Neuronal stem cell (in vitro differentiated cells): ENCODE results near the gene CD302.

Experiments used
- DNase-seq: peaks from one replicate; pipeline ENCODE4 v3.0.0-alpha.2; 2013; ENCODE audit warnings: low spot score
- H2AFZ ChIP-seq: one replicate; pipeline ENCODE4 v1.6.1; 2013; ENCODE audit warnings: mild to moderate bottlenecking, low read length, inconsistent platforms
- H2AK5ac ChIP-seq: 2 replicates; pipeline ENCODE4 v1.6.1; 2013; ENCODE audit warnings: low read depth, mild to moderate bottlenecking, inconsistent platforms, low read length, moderate library complexity, mixed read lengths
- H2BK120ac ChIP-seq: 2 replicates; pipeline ENCODE4 v1.6.1; 2013; ENCODE audit warnings: low read depth, mild to moderate bottlenecking, inconsistent platforms, low read length, moderate library complexity, mixed read lengths
- H2BK12ac ChIP-seq: one replicate; pipeline ENCODE4 v1.6.1; 2013; ENCODE audit warnings: low read length, inconsistent platforms
- H2BK15ac ChIP-seq: 2 replicates; pipeline ENCODE4 v1.6.1; 2013; ENCODE audit warnings: mild to moderate bottlenecking, low read length, inconsistent platforms, mixed read lengths
- H2BK5ac ChIP-seq: one replicate; pipeline ENCODE4 v1.6.1; 2013; ENCODE audit warnings: inconsistent platforms, mild to moderate bottlenecking, low read length, moderate library complexity
- H3K14ac ChIP-seq: one replicate; pipeline ENCODE4 v1.6.1; 2013; ENCODE audit warnings: low read length, inconsistent platforms
- H3K18ac ChIP-seq: 2 replicates; pipeline ENCODE4 v1.6.1; 2013; ENCODE audit warnings: low read length, inconsistent platforms
- H3K23ac ChIP-seq: 2 replicates; pipeline ENCODE4 v1.6.1; 2013; ENCODE audit warnings: low read depth, mild to moderate bottlenecking, mixed read lengths, low read length, inconsistent platforms; ENCODE audit not compliant: poor library complexity
- H3K27ac ChIP-seq: replicated peaks from 3 replicates; pipeline ENCODE4 v1.5.1; 2013; ENCODE audit warnings: low read length, inconsistent platforms
- H3K27me3 ChIP-seq, 3 experiments: 2 replicates each; pipeline ENCODE4 v1.6.1; 2013; ENCODE audit warnings: low read length in 3 of 3, mild to moderate bottlenecking in 2 of 3, inconsistent platforms in 1 of 3, low read depth in 1 of 3, mixed read lengths in 1 of 3, moderate library complexity in 1 of 3; ENCODE audit not compliant: control insufficient read depth in 3 of 3, insufficient read depth in 3 of 3
- H3K36me3 ChIP-seq, 2 donors: replicated peaks in 1 of 2; 2 replicates each; pipeline ENCODE4 v1.6.1; 2013; ENCODE audit warnings: low read length in 2 of 2; ENCODE audit not compliant: control insufficient read depth in 2 of 2, insufficient read depth in 2 of 2
- H3K4ac ChIP-seq: 2 replicates; pipeline ENCODE4 v1.6.1; 2013; ENCODE audit warnings: inconsistent platforms, mild to moderate bottlenecking, low read length, moderate library complexity
- H3K4me1 ChIP-seq, 2 donors: 1 replicate in 1 of 2; 2 replicates in 1 of 2; pipeline ENCODE4 v1.6.1; 2013; ENCODE audit warnings: low read length in 2 of 2, low read depth in 1 of 2; ENCODE audit not compliant: control insufficient read depth in 2 of 2, insufficient read depth in 1 of 2
- H3K4me2 ChIP-seq: one replicate; pipeline ENCODE4 v1.6.1; 2013; ENCODE audit warnings: mild to moderate bottlenecking, low read length, inconsistent platforms; ENCODE audit not compliant: insufficient read depth, poor library complexity, severe bottlenecking
- H3K4me3 ChIP-seq, 2 donors: 2 replicates each; pipeline ENCODE4 v1.5.1; 2013; ENCODE audit warnings: low read length in 2 of 2, mild to moderate bottlenecking in 2 of 2, inconsistent platforms in 1 of 2, moderate library complexity in 1 of 2
- H3K79me1 ChIP-seq: one replicate; pipeline ENCODE4 v1.6.1; 2013; ENCODE audit warnings: low read depth, mild to moderate bottlenecking, inconsistent platforms, low read length, moderate library complexity
- H3K9ac ChIP-seq: one replicate; pipeline ENCODE4 v1.6.1; 2013; ENCODE audit warnings: mild to moderate bottlenecking, low read depth, low read length, inconsistent platforms; ENCODE audit not compliant: poor library complexity
- H3K9me3 ChIP-seq, 2 donors: replicated peaks in 1 of 2; 2 replicates each; pipeline versions ENCODE3 to v1.6.1; 2013; ENCODE audit warnings: low read length in 2 of 2, mild to moderate bottlenecking in 2 of 2, inconsistent platforms in 1 of 2, low read depth in 1 of 2, mixed read lengths in 1 of 2, moderate library complexity in 1 of 2; ENCODE audit not compliant: control insufficient read depth in 2 of 2, insufficient read depth in 1 of 2
- H4K8ac ChIP-seq: one replicate; pipeline ENCODE4 v1.6.1; 2013; ENCODE audit warnings: low read depth, mild to moderate bottlenecking, inconsistent platforms, low read length, moderate library complexity
- H4K91ac ChIP-seq: one replicate; pipeline ENCODE4 v1.6.1; 2013; ENCODE audit warnings: low read length, low read depth, mild to moderate bottlenecking, inconsistent platforms; ENCODE audit not compliant: poor library complexity
- WGBS, 2 donors: extraction: QIAGEN DNeasy Blood & Tissue Kit; methylation state at CpG; one replicate each; pipeline ENCODE4 v1.1.7; 2013; ENCODE audit warnings: missing lambda C conversion rate in 2 of 2, mixed read lengths in 1 of 2; ENCODE audit not compliant: insufficient read length in 2 of 2, insufficient replicate concordance in 1 of 2; ENCODE audit errors: extremely low coverage in 2 of 2; 5-methylcytosine and 5-hydroxymethylcytosine counted together

The CD302 gene

GRCh38 chr2:159769147-159769546, 28.9 kb downstream of the CD302 start:
- Histone ChIP-seq H2AFZ (no peak overlapping the region), H3K4me2 (no peak overlapping the region), H3K27ac (no peak overlapping the region), H2BK12ac (no peak overlapping the region), H2BK15ac (no peak overlapping the region), H3K23ac (no peak overlapping the region), H4K91ac (no peak overlapping the region), H3K4ac (no peak overlapping the region), H3K27me3 (no peaks in the 10 kb centered on the region), H3K14ac (no peak overlapping the region), H2BK5ac (no peak overlapping the region), H2BK120ac (no peak overlapping the region), H3K9ac (no peak overlapping the region), H3K4me1 (no peaks in the 10 kb centered on the region), H3K36me3 (peaks cover 3 to 97% of the 10 kb centered on the region in 2 donors), H3K18ac (no peak overlapping the region), H4K8ac (no peak overlapping the region), H2AK5ac (no peak overlapping the region), H3K9me3 (no peaks in the 10 kb centered on the region), H3K79me1 (no peaks in the 10 kb centered on the region), H3K4me3 (no peak overlapping the region)
- WGBS, 2 donors, result no CpG with 5 or more reads among the region's 3 CpGs
- DNase-seq, result no peak

GRCh38 chr2:159762075-159762474, 35.9 kb downstream of the CD302 start:
- Histone ChIP-seq H3K18ac (no peak overlapping the region), H2BK15ac (no peak overlapping the region), H2BK12ac (no peak overlapping the region), H3K14ac (no peak overlapping the region), H3K79me1 (no peaks in the 10 kb centered on the region), H2AFZ (no peak overlapping the region), H2AK5ac (no peak overlapping the region), H3K4ac (no peak overlapping the region), H4K91ac (no peak overlapping the region), H3K9ac (no peak overlapping the region), H4K8ac (no peak overlapping the region), H3K27me3 (no peaks in the 10 kb centered on the region), H3K27ac (no peak overlapping the region), H2BK5ac (no peak overlapping the region), H3K23ac (no peak overlapping the region), H3K4me3 (no peak overlapping the region), H3K36me3 (peaks cover 12 to 100% of the 10 kb centered on the region in 2 donors), H3K4me1 (no peaks in the 10 kb centered on the region), H2BK120ac (no peak overlapping the region), H3K9me3 (no peaks in the 10 kb centered on the region), H3K4me2 (no peak overlapping the region)
- WGBS, 2 donors, result no CpG with 5 or more reads among the region's 1 CpG
- DNase-seq, result no peak

GRCh38 chr2:159760326-159760725, 37.7 kb downstream of the CD302 start:
- Histone ChIP-seq H2BK120ac (no peak overlapping the region), H3K79me1 (no peaks in the 10 kb centered on the region), H3K27me3 (no peaks in the 10 kb centered on the region), H2AFZ (no peak overlapping the region), H3K9ac (no peak overlapping the region), H2BK5ac (no peak overlapping the region), H2AK5ac (no peak overlapping the region), H2BK15ac (no peak overlapping the region), H3K27ac (no peak overlapping the region), H3K4me2 (no peak overlapping the region), H4K91ac (no peak overlapping the region), H3K14ac (no peak overlapping the region), H3K23ac (no peak overlapping the region), H3K36me3 (peaks cover 13 to 99% of the 10 kb centered on the region in 2 donors), H3K4me1 (no peaks in the 10 kb centered on the region), H3K4ac (no peak overlapping the region), H3K9me3 (no peaks in the 10 kb centered on the region), H3K18ac (no peak overlapping the region), H2BK12ac (no peak overlapping the region), H4K8ac (no peak overlapping the region), H3K4me3 (no peak overlapping the region)
- DNase-seq, result no peak

GRCh38 chr2:159759577-159759976, 38.4 kb downstream of the CD302 start:
- Histone ChIP-seq H3K4me3 (no peak overlapping the region), H3K23ac (no peak overlapping the region), H2BK12ac (no peak overlapping the region), H2BK120ac (no peak overlapping the region), H2BK15ac (no peak overlapping the region), H3K4ac (no peak overlapping the region), H4K91ac (no peak overlapping the region), H2BK5ac (no peak overlapping the region), H3K4me2 (no peak overlapping the region), H3K79me1 (no peaks in the 10 kb centered on the region), H3K36me3 (peaks cover 11 to 99% of the 10 kb centered on the region in 2 donors), H4K8ac (no peak overlapping the region), H3K9me3 (no peaks in the 10 kb centered on the region), H3K18ac (no peak overlapping the region), H3K9ac (no peak overlapping the region), H3K27me3 (no peaks in the 10 kb centered on the region), H2AFZ (no peak overlapping the region), H3K14ac (no peak overlapping the region), H3K27ac (no peak overlapping the region), H3K4me1 (no peaks in the 10 kb centered on the region), H2AK5ac (no peak overlapping the region)
- no peak for DNase-seq
- whole genome bisulfite sequencing, 2 donors, result no CpG with 5 or more reads among the region's 3 CpGs
